Mammary epithelial cell (primary cell): ENCODE results near the gene TRAK1.

Experiments used
- CTCF ChIP-seq, 2 donors: IDR thresholded peaks in 1 of 2; conservative IDR thresholded peaks in 1 of 2; 2 replicates each; pipeline ENCODE4 v1.5.1; 2011 to 2012; ENCODE audit warnings: inconsistent platforms in 2 of 2, low read length in 2 of 2, mild to moderate bottlenecking in 2 of 2, control low read depth in 1 of 2, low read depth in 1 of 2; ENCODE audit not compliant: insufficient read depth in 1 of 2; ENCODE audit errors: extremely low read depth in 1 of 2
- EZH2 ChIP-seq: IDR thresholded peaks from 2 replicates; pipeline ENCODE4 v1.6.1; 2012; ENCODE audit warnings: low read length, inconsistent platforms, borderline replicate concordance

- TF ChIP-seq CTCF (conservative IDR thresholded peaks at IDR 0.05 in 1 of 2, IDR thresholded peaks at IDR 0.05 in 1 of 2; ENCODE audit: extremely low read depth in 1 of 2, insufficient read depth in 1 of 2, low read depth in 1 of 2, low read length in 2 of 2) (no peak), EZH2 (no peak)
Measured at GRCh38 chr3:42229266-42229941, 138.2 kb downstream of the TRAK1 start.
